Smooth muscle cell (in vitro differentiated cells): ENCODE data around the gene FAF1. TPM values are rescaled to one million over a fixed set of nuclear protein-coding genes. Genes with fewer than 3 reads are reported as not detected.

ENCODE experiments used
- DNase-seq: peaks from one replicate; lab custom pipeline; 2025; ENCODE audit not compliant: unreplicated experiment; lab: John Stamatoyannopoulos, UW
- H2AFZ ChIP-seq: fragments of 200-600 bp; sonication (generic); 2 replicates; pipeline ENCODE4 v1.6.0; 2016; ENCODE audit warnings: antibody characterized with exemption, low read depth, mild to moderate bottlenecking
- H3F3A ChIP-seq: fragments of 200-600 bp; sonication (generic); 2 replicates; pipeline ENCODE4 v1.6.0; 2017; ENCODE audit warnings: antibody characterized with exemption, low read depth
- H3K27ac ChIP-seq: fragments of 200-600 bp; sonication (generic); 2 replicates; pipeline ENCODE4 v1.5.1; 2016; ENCODE audit warnings: low read depth, mild to moderate bottlenecking
- H3K27me3 ChIP-seq: fragments of 200-600 bp; sonication (generic); 2 replicates; pipeline ENCODE4 v1.6.1; 2016; ENCODE audit warnings: low read depth, mild to moderate bottlenecking
- H3K36me3 ChIP-seq: fragments of 200-600 bp; sonication (generic); 2 replicates; pipeline ENCODE4 v1.5.1; 2016; ENCODE audit warnings: low read depth
- H3K4me1 ChIP-seq: fragments of 200-600 bp; sonication (generic); 2 replicates; pipeline ENCODE4 v1.5.1; 2016; ENCODE audit warnings: low read depth
- H3K4me2 ChIP-seq: fragments of 200-600 bp; sonication (generic); 2 replicates; pipeline ENCODE4 v1.6.0; 2016; ENCODE audit warnings: mild to moderate bottlenecking
- H3K4me3 ChIP-seq: fragments of 200-600 bp; sonication (generic); 2 replicates; pipeline ENCODE4 v1.5.1; 2016; ENCODE audit warnings: mild to moderate bottlenecking
- H3K79me2 ChIP-seq: fragments of 200-600 bp; sonication (generic); 2 replicates; pipeline ENCODE4 v1.6.0; 2016; ENCODE audit warnings: low read depth, mild to moderate bottlenecking
- H3K9ac ChIP-seq: fragments of 200-600 bp; sonication (generic); 2 replicates; pipeline ENCODE4 v1.6.0; 2016; ENCODE audit warnings: low read depth
- H3K9me3 ChIP-seq: fragments of 200-600 bp; sonication (generic); replicated peaks from 2 replicates; pipeline ENCODE4 v1.5.1; 2016; ENCODE audit warnings: low read depth
- H4K20me1 ChIP-seq: fragments of 200-600 bp; sonication (generic); 2 replicates; pipeline ENCODE4 v1.6.0; 2016; ENCODE audit warnings: low read depth
- CTCF ChIP-seq: fragments of 200-600 bp; sonication (generic); IDR thresholded peaks from 2 replicates; pipeline ENCODE4 v1.5.1; 2017; ENCODE audit warnings: borderline replicate concordance, mild to moderate bottlenecking, antibody characterized with exemption; ENCODE audit not compliant: insufficient read depth, poor library complexity, severe bottlenecking
- WGBS: methylation state at CpG from one replicate; pipeline ENCODE4 v1.1.7; 2016; ENCODE audit warnings: low lambda C conversion rate; 5-methylcytosine and 5-hydroxymethylcytosine counted together
- polyA plus RNA-seq: library from polyadenylated mRNA; unstranded; fragments of >200 nt; fragmentation: Nextera tagmentation; extraction: Ambion mirVana; gene quantifications from 2 replicates; pipeline ENCODE4 v1.2.1, GENCODE V29; 2016
- total RNA-seq: library from RNA; depleted of rRNA; stranded (reverse); fragments of >200 nt; gene quantifications from 2 replicates; pipeline ENCODE4 v1.2.3, GENCODE V29; 2014

The FAF1 gene
- total and polyA plus RNA-seq, 2 experiments from 2014 or later, result 51.5 to 51.6 TPM

DNA sequence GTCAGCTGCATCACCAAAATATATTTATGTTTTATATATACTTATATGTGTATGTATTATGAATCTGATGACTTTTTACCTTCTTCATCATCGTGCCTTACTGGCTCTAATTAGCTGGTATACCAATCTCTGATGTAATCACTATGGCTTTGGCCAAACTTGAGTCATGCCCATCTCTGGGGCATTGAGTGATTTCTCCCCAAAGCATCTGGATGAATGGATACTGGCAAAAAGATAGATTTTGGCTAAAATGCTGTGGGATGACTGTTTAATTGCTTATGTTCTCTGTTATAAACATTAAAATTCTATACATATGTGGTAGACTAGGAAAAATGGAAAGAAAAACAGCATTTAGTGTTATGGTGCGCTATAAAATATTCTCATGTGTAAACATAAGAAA lies 29.6 kb upstream of the FAF1 start:
- no peak overlapping the region for H3K27ac ChIP-seq
- no peak overlapping the region for H3K4me3 ChIP-seq
- no peak for DNase-seq
- H3K4me1 ChIP-seq, result no peaks in the 10 kb centered on the region
- no peaks in the 10 kb centered on the region for H4K20me1 ChIP-seq
- H3K36me3 ChIP-seq, result no peaks in the 10 kb centered on the region
- H3F3A ChIP-seq, result no peaks in the 10 kb centered on the region
- H2AFZ ChIP-seq, result no peak overlapping the region
- no peak for TF ChIP-seq CTCF
- 89% methylated on average over 2 of the region's 2 CpGs for WGBS
- H3K79me2 ChIP-seq, result no peaks in the 10 kb centered on the region
- H3K4me2 ChIP-seq, result no peak overlapping the region
- no peaks in the 10 kb centered on the region for H3K9me3 ChIP-seq
- H3K27me3 ChIP-seq, result peaks cover 19% of the 10 kb centered on the region
- H3K9ac ChIP-seq, result no peak overlapping the region

DNA sequence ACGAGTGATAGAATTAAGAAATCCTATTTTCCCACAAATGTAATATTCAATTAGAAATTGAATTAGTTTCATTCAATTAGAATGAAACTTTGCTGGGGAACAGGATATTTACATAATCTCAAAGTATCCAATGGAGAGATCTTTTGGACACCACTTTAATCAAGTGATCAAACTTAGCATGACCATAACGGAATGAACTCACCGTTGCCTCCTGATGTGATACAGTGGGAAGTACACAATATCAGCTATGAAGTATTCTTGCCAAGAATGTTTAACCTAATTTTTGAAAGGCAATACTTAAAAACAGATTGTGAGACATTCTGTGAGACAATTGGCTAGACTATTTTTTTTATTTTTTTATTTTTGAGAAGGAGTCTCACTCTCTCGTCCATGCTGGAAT lies 26.6 kb upstream of the FAF1 start:
- no peaks in the 10 kb centered on the region for H3K36me3 ChIP-seq
- H3F3A ChIP-seq, result no peaks in the 10 kb centered on the region
- H3K4me3 ChIP-seq, result no peak overlapping the region
- peaks cover 50% of the 10 kb centered on the region for H3K27me3 ChIP-seq
- no peaks in the 10 kb centered on the region for H3K4me1 ChIP-seq
- H2AFZ ChIP-seq, result no peak overlapping the region
- TF ChIP-seq CTCF, result no peak
- no peaks in the 10 kb centered on the region for H3K79me2 ChIP-seq
- no peak overlapping the region for H3K27ac ChIP-seq
- DNase-seq, result no peak
- WGBS, result 79% methylated on average over 4 of the region's 4 CpGs
- H3K4me2 ChIP-seq, result no peak overlapping the region
- H3K9me3 ChIP-seq, result no peaks in the 10 kb centered on the region
- no peaks in the 10 kb centered on the region for H4K20me1 ChIP-seq
- no peak overlapping the region for H3K9ac ChIP-seq

DNA sequence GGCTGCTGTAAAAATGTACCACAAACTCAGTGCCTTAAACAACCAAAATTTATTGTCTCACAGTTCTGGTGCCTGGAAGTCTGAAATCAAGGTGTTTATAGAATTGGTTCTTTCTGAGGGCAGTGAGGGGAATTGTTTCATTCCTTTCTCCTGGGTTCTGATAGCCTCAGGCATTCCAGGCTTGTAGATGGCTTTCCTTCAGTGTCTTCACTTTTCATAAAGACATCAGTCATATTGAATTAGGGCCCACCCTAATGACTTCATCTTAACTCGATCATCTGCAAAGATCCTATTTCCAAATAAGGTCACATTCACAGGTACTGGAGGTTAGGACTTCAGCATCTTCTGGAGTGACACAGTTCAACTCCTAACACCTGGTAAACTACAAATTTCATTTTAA lies 25.0 kb upstream of the FAF1 start:
- Histone ChIP-seq H3K4me1 (no peaks in the 10 kb centered on the region), H3K27me3 (peaks cover 65% of the 10 kb centered on the region), H4K20me1 (no peaks in the 10 kb centered on the region), H2AFZ (no peak overlapping the region), H3F3A (no peaks in the 10 kb centered on the region), H3K36me3 (no peaks in the 10 kb centered on the region), H3K4me3 (no peak overlapping the region), H3K27ac (no peak overlapping the region), H3K4me2 (no peak overlapping the region), H3K79me2 (no peaks in the 10 kb centered on the region), H3K9me3 (no peaks in the 10 kb centered on the region), H3K9ac (no peak overlapping the region)
- DNase-seq, result no peak
- 23% methylated on average over 1 of the region's 1 CpG for WGBS
- TF ChIP-seq CTCF, result no peak

- TF ChIP-seq CTCF, result no peak
- H3K4me1 ChIP-seq, result no peaks in the 10 kb centered on the region
- H3K27me3 ChIP-seq, result peaks cover 83% of the 10 kb centered on the region
- H3K27ac ChIP-seq, result no peak overlapping the region
- WGBS, result 35% methylated on average over 2 of the region's 2 CpGs
- H3K36me3 ChIP-seq, result no peaks in the 10 kb centered on the region
- no peaks in the 10 kb centered on the region for H4K20me1 ChIP-seq
- no peaks in the 10 kb centered on the region for H3K79me2 ChIP-seq
- no peak overlapping the region for H3K4me3 ChIP-seq
- H3K4me2 ChIP-seq, result no peak overlapping the region
- H3K9me3 ChIP-seq, result no peaks in the 10 kb centered on the region
- no peak overlapping the region for H2AFZ ChIP-seq
- no peaks in the 10 kb centered on the region for H3F3A ChIP-seq
- no peak overlapping the region for H3K9ac ChIP-seq
- DNase-seq, result no peak
Observed at GRCh38 chr1:50983219-50983802, 23.2 kb upstream of the FAF1 start.
